ENCODE data around the gene POP5.

GRCh38 chr12:120596901-120597300 lies 15.7 kb upstream of the POP5 start:
- no peak for TF ChIP-seq CTCF (IDR thresholded peaks at IDR 0.05; ENCODE audit: insufficient read depth, low read length)
- TF ChIP-seq REST (IDR thresholded peaks at IDR 0.05; ENCODE audit: insufficient replicate concordance, low read depth): no peak

All from HL-60 (cell line).